HepG2 (cell line): ENCODE results near the gene SUSD3. TPM values are rescaled to one million over a fixed set of nuclear protein-coding genes. Genes with fewer than 3 reads are reported as not detected.
A peak's percentile ranks its signal among the peaks of the same experiment; 100 is the strongest.
"Not testable (repeated sequence)": the region's sequence is repeated elsewhere in the genome, so short reads cannot be mapped to it uniquely, and the experiment has no call there.

Experiments used
- ATAC-seq: fragments of 200-7000 bp; cut with Tn5 transposase; 3 replicates; pipeline ENCODE4 v1.9.1; 2020; ENCODE audit warnings: mild to moderate bottlenecking, moderate library complexity
- BruUV-seq: library from RNA; stranded (reverse); fragments of 400-500 nt; replicated peaks from 2 replicates; lab custom pipeline; 2021; lab: Mats Ljungman, UMichigan
- CTCF ChIA-PET: fragments of 300-600 bp; formaldehyde crosslinking; extraction: SDS; loops from one replicate; lab custom pipeline; 2021; ENCODE audit warnings: low total read pairs, inconsistent platforms, low intra/inter-chr PET ratio; lab: Yijun Ruan, JAX
- POLR2A ChIA-PET: fragments of 350-600 bp; sonication (Branson Sonifier 250); formaldehyde crosslinking; loops from one replicate; lab custom pipeline; 2020; ENCODE audit warnings: antibody characterized with exemption, inconsistent platforms; lab: Yijun Ruan, JAX
- DNase-seq: peaks from one replicate; pipeline ENCODE4 v3.0.0-alpha.2; 2015; ENCODE audit warnings: low spot score
- FAIRE-seq: peaks from 3 replicates; lab custom pipeline; 2011; peaks lifted over from hg19 to GRCh38; lab: Jason Lieb, UNC
- H2AFZ ChIP-seq: one replicate; pipeline ENCODE4 v1.6.1; 2011; ENCODE audit warnings: low read length, inconsistent platforms
- H3K27ac ChIP-seq: fragments of 300-600 bp; 3 replicates; pipeline ENCODE4 v1.8.0; 2011; ENCODE audit warnings: mixed run types, mild to moderate bottlenecking, mixed read lengths, low read length, inconsistent platforms; ENCODE audit not compliant: insufficient read depth; ENCODE audit errors: extremely low read length
- H3K27me3 ChIP-seq, 2 experiments: fragments of 200-600 bp in 1 of 2; 2 replicates in 1 of 2; 3 replicates in 1 of 2; pipeline versions ENCODE4 v1.6.0 to v1.8.0; 2011; ENCODE audit warnings: low read length in 2 of 2, mild to moderate bottlenecking in 2 of 2, moderate library complexity in 2 of 2, inconsistent platforms in 1 of 2; ENCODE audit not compliant: insufficient read depth in 2 of 2, control insufficient read depth in 1 of 2
- H3K36me3 ChIP-seq, 2 experiments: fragments of 200-600 bp in 1 of 2; replicated peaks in 1 of 2; 2 replicates in 1 of 2; 3 replicates in 1 of 2; pipeline versions ENCODE4 v1.5.1 to v1.8.0; 2011; ENCODE audit warnings: low read length in 2 of 2, inconsistent platforms in 1 of 2; ENCODE audit not compliant: insufficient read depth in 2 of 2, control insufficient read depth in 1 of 2
- H3K4me1 ChIP-seq: 2 replicates; pipeline ENCODE4 v1.5.1; 2012; ENCODE audit warnings: low read length, inconsistent platforms; ENCODE audit not compliant: insufficient read depth
- H3K4me2 ChIP-seq: 2 replicates; pipeline ENCODE4 v1.6.0; 2011; ENCODE audit warnings: low read depth, low read length, inconsistent platforms
- H3K4me3 ChIP-seq, 3 experiments: fragments of 200-600 bp in 1 of 3; sonication (generic), shearing (Covaris generic) in 1 of 3; replicated peaks in 1 of 3; 2 replicates each; pipeline ENCODE4 v1.5.1; 2011 to 2016; ENCODE audit warnings: low read length in 3 of 3, inconsistent platforms in 2 of 3, low read depth in 2 of 3, mild to moderate bottlenecking in 2 of 3, control low read depth in 1 of 3, mixed read lengths in 1 of 3; ENCODE audit not compliant: insufficient read depth in 1 of 3
- H3K79me2 ChIP-seq: one replicate; pipeline ENCODE4 v1.6.1; 2011; ENCODE audit warnings: low read length, inconsistent platforms; ENCODE audit not compliant: insufficient read depth
- H3K9ac ChIP-seq: 2 replicates; pipeline ENCODE4 v1.6.0; 2011; ENCODE audit warnings: mild to moderate bottlenecking, low read depth, low read length, inconsistent platforms; ENCODE audit not compliant: insufficient read depth
- H3K9me3 ChIP-seq: 2 replicates; pipeline ENCODE4 v1.5.1; 2012; ENCODE audit warnings: mild to moderate bottlenecking, low read length
- H4K20me1 ChIP-seq: 2 replicates; pipeline ENCODE4 v1.6.0; 2011; ENCODE audit warnings: inconsistent platforms, mild to moderate bottlenecking, low read length, moderate library complexity; ENCODE audit not compliant: insufficient read depth
- SALL1 ChIP-seq: sonication (generic); formaldehyde crosslinking; IDR thresholded peaks from 2 replicates; pipeline ENCODE4 v1.8.0; 2022; ENCODE audit warnings: mild to moderate bottlenecking, missing genetic modification reagents
- SAP130 ChIP-seq: IDR thresholded peaks from 2 replicates; pipeline ENCODE4 v1.6.1; 2016; ENCODE audit warnings: low read depth
- YY1 ChIP-seq: IDR thresholded peaks from 2 replicates; pipeline ENCODE4 v1.6.1; 2011; ENCODE audit warnings: low read length, low read depth, moderate library complexity, mild to moderate bottlenecking; ENCODE audit not compliant: insufficient read depth, insufficient replicate concordance
- ZBTB26 ChIP-seq: IDR thresholded peaks from 2 replicates; pipeline ENCODE4 v1.6.1; 2016; ENCODE audit warnings: missing compliant biosample characterization, missing genetic modification reagents, borderline replicate concordance
- ZFX ChIP-seq: sonication (generic); formaldehyde crosslinking; IDR thresholded peaks from 2 replicates; pipeline ENCODE4 v1.4.0; 2020; ENCODE audit warnings: mild to moderate bottlenecking, low read depth, missing genetic modification reagents, moderate library complexity
- ZNF263 ChIP-seq: sonication (generic); formaldehyde crosslinking; IDR thresholded peaks from 2 replicates; pipeline ENCODE4 v1.4.0; 2020; ENCODE audit warnings: missing genetic modification reagents
- ZNF720 ChIP-seq: sonication (generic); formaldehyde crosslinking; IDR thresholded peaks from 2 replicates; pipeline ENCODE4 v1.4.0; 2020; ENCODE audit warnings: missing genetic modification reagents
- WGBS: methylation state at CpG from one replicate; pipeline ENCODE4 v1.1.6; 2017; ENCODE audit warnings: low lambda C conversion rate; 5-methylcytosine and 5-hydroxymethylcytosine counted together
- in situ Hi-C: cut with HindIII; loops from 2 replicates; pipeline ENCODE4 v1.10.0; 2017; ENCODE audit warnings: low pct_unique_long_range_greater_than_20kb; ENCODE audit not compliant: extremely low pct_ligation_motif_present
- intact Hi-C: fragments of 100-400 bp; cut with micrococcal nuclease; formaldehyde crosslinking; loops from one replicate; pipeline ENCODE4 v1.10.0; 2022; ENCODE audit not compliant: unreplicated experiment
- polyA plus RNA-seq, 8 experiments: library from polyadenylated mRNA; depleted of rRNA in 3 of 8; stranded (reverse) in 7 of 8; unstranded in 1 of 8; fragments of >200 nt; fragmentation: Illumina TruSeq in 4 of 8; extraction: Trizol in 4 of 8; gene quantifications; 2 replicates each; pipeline versions ENCODE4 v1.2.1 to v1.2.3, GENCODE V29; 2011 to 2016; ENCODE audit warnings: low read depth in 4 of 8, missing spikeins in 1 of 8, mixed read lengths in 1 of 8; ENCODE audit not compliant: insufficient read depth in 1 of 8
- total RNA-seq, 5 experiments: library from RNA; depleted of rRNA; stranded (reverse); fragments of >200 nt; fragmentation: Illumina TruSeq; extraction: Trizol; gene quantifications; 2 replicates each; pipeline ENCODE4 v1.2.3, GENCODE V29; 2016; ENCODE audit warnings: low read depth in 1 of 5

The SUSD3 gene
- total and polyA plus RNA-seq, 2 of the 13 experiments (the other 11 are each of a cell fraction or from before 2014, with no cell fraction given): 7.0 to 9.1 TPM

DNA sequence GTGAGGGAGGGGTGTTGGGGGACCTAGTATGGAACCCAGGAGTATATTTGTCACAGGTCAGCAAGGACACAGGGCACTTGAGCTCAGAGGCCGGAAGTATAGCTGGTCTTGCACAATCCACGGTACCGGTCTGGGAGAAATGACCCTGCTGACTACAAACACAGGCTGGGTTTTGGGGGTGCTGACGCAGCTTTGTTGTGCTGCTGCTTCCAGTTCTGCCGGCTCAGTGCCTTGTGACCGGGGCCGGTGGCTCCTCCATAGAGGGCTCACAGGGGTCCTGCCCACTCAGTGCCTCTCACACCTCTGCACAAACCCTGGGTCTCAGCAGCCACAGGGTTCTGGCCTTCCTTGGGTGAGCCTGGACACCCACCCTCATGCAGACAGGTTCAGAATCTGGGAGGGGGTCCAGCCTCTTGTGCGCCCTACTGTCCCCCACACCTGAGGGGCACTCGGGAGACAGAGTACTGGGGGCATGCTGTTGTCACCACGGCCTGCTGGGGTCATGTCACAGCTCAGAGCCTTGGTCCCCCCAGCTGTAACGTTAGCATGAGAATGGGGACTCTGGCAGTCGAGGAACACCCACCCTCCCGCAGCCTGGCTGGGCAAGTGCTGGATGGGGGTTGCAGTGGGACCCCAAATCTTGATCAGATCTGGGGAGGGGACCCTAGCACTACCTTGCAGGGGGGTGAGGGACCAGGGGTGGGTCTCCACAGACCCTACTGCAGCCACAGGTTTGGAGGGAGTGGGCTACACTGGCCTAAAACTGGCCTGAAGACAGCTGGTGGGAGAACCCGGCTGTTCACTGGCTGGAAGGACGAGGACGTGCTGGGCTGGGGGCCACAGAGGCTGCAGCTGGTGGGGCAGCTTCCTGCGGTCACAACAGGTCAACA lies 57.8 kb downstream of the SUSD3 start (continued):
- TF ChIP-seq ZBTB26 (CRISPR knock-in tag): no peak
- TF ChIP-seq ZNF720 (CRISPR knock-in tag): no peak
- TF ChIP-seq SALL1 (CRISPR knock-in tag): peak; percentile 93
- TF ChIP-seq YY1: peak; percentile 26
- peak; percentile 86 for TF ChIP-seq SAP130 (CRISPR knock-in tag)
- TF ChIP-seq ZNF263 (CRISPR knock-in tag): peak; percentile 32; the same call in 1 of the 2 replicates
- peak; percentile 57; the same call in 1 of the 2 replicates for TF ChIP-seq ZFX (CRISPR knock-in tag)

- H3K4me1 ChIP-seq: peaks cover 63% of the 10 kb centered on the region
- H3K27me3 ChIP-seq, BruUV-seq, H2AFZ ChIP-seq, H3K4me2 ChIP-seq, ATAC-seq, intact Hi-C loops, H4K20me1 ChIP-seq, in situ Hi-C loops, H3K27ac ChIP-seq, FAIRE-seq, CTCF ChIA-PET, H3K9me3 ChIP-seq, DNase-seq, H3K79me2 ChIP-seq, H3K9ac ChIP-seq, H3K4me3 ChIP-seq: not testable (repeated sequence)
- 90% methylated on average over 9 of the region's 9 CpGs for WGBS
- H3K36me3 ChIP-seq: peaks cover 7 to 12% of the 10 kb centered on the region in 2 experiments; a peak in 4 of 5 replicates
- POLR2A ChIA-PET: interaction anchor here (4.6 to 13.7 kb wide), 2 partner anchors 10 to 15 kb away, joined by 32 to 195 read pairs; partner anchors contain the start of gene NINJ1
These were observed 59.0 kb downstream of the SUSD3 start for GRCh38 chr9:93117521-93117920.
